GM19240 (cell line): Measurements from ENCODE around the gene OTOP1.
"Not testable (repeated sequence)": the region's sequence is repeated elsewhere in the genome, so short reads cannot be mapped to it uniquely, and the experiment has no call there.

Experiments
- DNase-seq: peaks from one replicate; pipeline ENCODE4 v3.0.0; 2011; ENCODE audit warnings: low spot score; ENCODE audit not compliant: insufficient read length

The OTOP1 gene

DNA sequence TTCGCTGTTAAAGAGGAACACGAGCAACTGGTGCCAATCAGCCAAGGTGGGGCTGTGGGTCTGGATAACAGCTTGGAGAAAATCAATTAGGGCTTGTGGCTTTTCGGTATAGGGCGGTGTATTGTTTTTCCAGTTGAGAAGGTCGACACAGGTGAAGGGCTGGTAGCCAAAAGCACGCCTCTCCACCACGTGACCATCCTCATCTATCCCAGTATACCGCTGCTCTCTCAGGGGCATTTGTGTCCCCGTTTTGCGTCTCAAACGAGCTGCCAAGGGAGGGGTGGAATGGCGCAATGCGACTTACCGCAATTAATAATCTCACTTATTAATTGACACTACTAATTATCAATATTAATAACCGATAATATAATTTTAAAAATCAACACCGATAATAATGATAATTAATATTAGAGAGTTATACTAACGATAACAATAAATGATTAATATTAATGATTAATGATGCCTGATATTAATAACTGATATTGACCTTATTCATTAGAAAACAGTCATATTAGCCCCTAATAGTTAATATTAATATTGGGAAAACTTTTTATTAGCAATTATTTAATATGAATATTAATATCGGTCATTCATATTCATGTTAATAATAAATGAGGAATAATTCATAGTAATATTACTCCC lies 62.1 kb downstream of the OTOP1 start:
- DNase-seq: not testable (repeated sequence)

GRCh38 chr4:4162186-4162585 lies 64.5 kb downstream of the OTOP1 start:
- not testable (repeated sequence) for DNase-seq

DNA sequence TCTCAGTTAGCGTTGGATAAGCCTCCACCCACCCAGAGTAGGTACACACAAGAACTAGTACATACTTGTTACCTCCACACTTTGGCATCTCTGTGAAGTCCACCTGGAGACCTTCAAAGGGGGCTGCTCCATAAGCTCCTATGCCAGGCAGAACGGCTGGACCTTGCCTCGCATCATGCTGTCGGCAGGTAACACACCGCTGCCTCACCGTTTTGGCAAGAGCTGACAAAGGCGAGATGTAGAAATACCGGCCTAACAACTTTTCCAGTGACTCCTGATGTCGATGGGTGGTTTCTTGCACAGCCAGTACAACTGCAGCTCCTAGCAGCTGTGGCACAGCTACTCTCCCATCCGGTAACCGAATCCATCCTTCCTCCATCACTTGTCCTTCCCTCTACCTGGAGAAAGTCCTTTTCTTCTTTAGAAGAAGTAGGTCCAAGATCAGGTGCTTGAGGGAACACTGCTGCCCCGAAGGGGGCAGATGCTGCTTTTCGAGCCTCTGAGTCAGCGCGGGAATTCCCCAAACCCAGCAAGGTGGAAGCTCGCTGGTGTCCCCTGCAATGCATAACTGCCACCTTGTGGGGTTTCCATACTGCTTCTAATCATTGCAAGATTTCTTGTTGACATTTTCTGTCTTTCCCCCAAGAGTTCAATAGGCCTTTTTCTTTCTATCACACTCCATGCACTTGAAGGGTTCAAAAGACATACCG lies 65.6 kb downstream of the OTOP1 start:
- not testable (repeated sequence) for DNase-seq

DNA sequence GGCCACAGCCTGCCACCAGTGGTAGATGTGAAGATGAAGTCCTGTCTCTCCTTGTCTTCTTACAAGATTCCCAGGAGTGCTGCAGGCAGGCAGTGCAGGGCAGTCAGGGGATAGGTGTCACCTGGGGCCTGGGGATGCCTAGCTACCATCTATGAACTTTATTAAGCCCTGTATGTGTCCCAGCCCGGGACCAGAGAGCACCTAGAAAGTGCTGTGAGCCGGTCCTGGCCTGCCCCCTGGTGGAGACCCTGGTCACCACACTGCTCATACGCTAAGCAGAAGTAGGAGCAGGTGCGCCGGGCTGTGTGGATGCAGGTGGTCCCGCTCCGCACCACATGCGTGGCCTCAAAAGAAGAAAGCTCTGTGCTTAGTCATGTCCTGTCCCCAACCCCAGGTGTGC lies 81.1 kb downstream of the OTOP1 start:
- not testable (repeated sequence) for DNase-seq

GRCh38 chr4:4143376-4143775 lies 83.4 kb downstream of the OTOP1 start:
- not testable (repeated sequence) for DNase-seq

DNA sequence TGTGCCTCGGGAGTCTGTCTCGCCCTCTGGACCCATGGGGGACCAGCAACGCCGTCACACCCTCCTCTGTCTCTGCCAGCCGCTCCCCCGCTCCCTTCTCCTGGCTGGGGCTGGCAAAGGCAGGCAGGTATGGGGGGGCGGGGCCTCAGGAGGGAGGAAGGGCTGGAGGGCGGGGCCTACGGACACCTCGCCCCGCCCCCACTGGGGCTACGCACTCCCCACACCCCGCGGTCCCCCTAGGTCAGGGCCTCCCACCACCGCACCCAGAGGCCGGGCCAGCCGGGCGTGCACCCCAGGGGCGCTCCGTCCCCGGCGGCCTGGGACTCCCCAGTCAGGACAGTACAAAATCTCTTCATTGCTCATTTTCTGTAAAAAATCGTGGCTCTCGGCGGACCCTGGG lies 84.0 kb downstream of the OTOP1 start:
- not testable (repeated sequence) for DNase-seq

DNA sequence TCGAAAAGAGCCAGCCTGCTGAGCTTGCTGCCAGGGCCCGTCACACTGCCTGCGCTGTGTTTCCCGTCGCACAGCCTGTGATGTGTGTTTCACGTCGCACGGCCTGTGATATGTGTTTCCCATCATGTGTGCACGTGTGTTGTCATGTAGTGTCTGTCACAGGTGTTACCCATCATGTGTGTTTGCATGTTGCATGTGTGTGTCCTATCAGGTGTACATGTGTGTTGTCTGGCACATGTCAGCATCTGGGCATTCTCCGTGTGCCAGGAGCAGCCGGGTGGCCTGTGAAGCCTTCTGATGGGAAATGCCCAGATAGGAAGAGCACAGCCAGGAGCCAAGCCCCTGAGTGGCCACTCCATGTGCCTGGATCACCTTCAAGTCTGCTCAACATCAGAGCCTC lies 85.5 kb downstream of the OTOP1 start:
- not testable (repeated sequence) for DNase-seq
